ENCODE results near the gene PLEKHB2. TPM values are rescaled to one million over a fixed set of nuclear protein-coding genes. Genes with fewer than 3 reads are reported as not detected.
"Not testable (repeated sequence)": the region's sequence is repeated elsewhere in the genome, so short reads cannot be mapped to it uniquely, and the experiment has no call there.

The PLEKHB2 gene
- total RNA-seq, 4 donors from 2014 or later, result 38.1 to 58.7 (median 49.0) TPM

GRCh38 chr2:131076707-131077106 lies 28.4 kb upstream of the PLEKHB2 start:
- H3K4me1 ChIP-seq, result peaks cover 0 to 29% (median 0%) of the 10 kb centered on the region in 3 donors
- TF ChIP-seq, protein P1, sequence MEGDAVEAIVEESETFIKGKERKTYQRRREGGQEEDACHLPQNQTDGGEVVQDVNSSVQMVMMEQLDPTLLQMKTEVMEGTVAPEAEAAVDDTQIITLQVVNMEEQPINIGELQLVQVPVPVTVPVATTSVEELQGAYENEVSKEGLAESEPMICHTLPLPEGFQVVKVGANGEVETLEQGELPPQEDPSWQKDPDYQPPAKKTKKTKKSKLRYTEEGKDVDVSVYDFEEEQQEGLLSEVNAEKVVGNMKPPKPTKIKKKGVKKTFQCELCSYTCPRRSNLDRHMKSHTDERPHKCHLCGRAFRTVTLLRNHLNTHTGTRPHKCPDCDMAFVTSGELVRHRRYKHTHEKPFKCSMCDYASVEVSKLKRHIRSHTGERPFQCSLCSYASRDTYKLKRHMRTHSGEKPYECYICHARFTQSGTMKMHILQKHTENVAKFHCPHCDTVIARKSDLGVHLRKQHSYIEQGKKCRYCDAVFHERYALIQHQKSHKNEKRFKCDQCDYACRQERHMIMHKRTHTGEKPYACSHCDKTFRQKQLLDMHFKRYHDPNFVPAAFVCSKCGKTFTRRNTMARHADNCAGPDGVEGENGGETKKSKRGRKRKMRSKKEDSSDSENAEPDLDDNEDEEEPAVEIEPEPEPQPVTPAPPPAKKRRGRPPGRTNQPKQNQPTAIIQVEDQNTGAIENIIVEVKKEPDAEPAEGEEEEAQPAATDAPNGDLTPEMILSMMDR (IDR thresholded peaks at IDR 0.05), result no peak
- TF ChIP-seq POLR2AphosphoS5 (IDR thresholded peaks at IDR 0.05) (no peak), POLR2A (IDR thresholded peaks at IDR 0.05) (no peak), EP300 (IDR thresholded peaks at IDR 0.05) (no peak)
- no peak for ATAC-seq
- H3K9me3 ChIP-seq, result no peaks in the 10 kb centered on the region
- H3K4me3 ChIP-seq, result no peak overlapping the region
- H3K36me3 ChIP-seq, result peaks cover 0 to 96% of the 10 kb centered on the region in 2 donors
- H3K27me3 ChIP-seq, result no peaks in the 10 kb centered on the region
- 80 to 82% methylated on average over 5 of the region's 5 CpGs for WGBS, 2 donors (ENCODE audit: low coverage in 1 of 2)
- H3K27ac ChIP-seq, result no peak overlapping the region

GRCh38 chr2:131077182-131077846 lies 27.8 kb upstream of the PLEKHB2 start:
- WGBS, 2 donors (ENCODE audit: low coverage in 1 of 2), result 87 to 93% methylated on average over 3 to 10 of the region's 11 CpGs
- TF ChIP-seq, protein P1 (IDR thresholded peaks at IDR 0.05), result no peak
- TF ChIP-seq POLR2A (IDR thresholded peaks at IDR 0.05) (no peak), POLR2AphosphoS5 (IDR thresholded peaks at IDR 0.05) (no peak), EP300 (IDR thresholded peaks at IDR 0.05) (no peak)

DNA sequence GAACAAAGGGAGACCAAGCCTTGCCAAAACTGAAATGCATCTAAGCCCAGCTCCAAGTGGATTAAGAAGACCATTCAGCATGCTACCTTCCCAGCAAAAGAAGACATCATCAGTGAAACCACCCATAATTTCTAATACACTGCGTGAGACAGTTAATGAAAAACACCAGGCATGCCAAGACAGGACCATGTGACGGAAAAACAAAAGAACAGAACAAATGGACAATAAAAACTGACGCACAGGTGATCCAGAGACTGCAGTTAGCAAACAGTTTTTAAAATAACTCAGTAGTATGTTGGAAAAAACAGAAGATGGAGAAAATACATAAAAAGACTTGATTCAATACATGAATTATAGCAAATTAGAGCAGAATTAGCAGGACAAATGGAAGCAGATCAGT lies 27.2 kb upstream of the PLEKHB2 start:
- H3K27me3 ChIP-seq, result no peaks in the 10 kb centered on the region
- ATAC-seq, result no peak
- no peak overlapping the region for H3K4me3 ChIP-seq
- no peaks in the 10 kb centered on the region for H3K9me3 ChIP-seq
- H3K27ac ChIP-seq, result no peak overlapping the region
- WGBS, 2 donors (ENCODE audit: low coverage in 1 of 2), result 76 to 83% methylated on average over 3 of the region's 3 CpGs
- TF ChIP-seq POLR2AphosphoS5 (IDR thresholded peaks at IDR 0.05), result no peak
- no peak for TF ChIP-seq POLR2A (IDR thresholded peaks at IDR 0.05)
- TF ChIP-seq, protein P1 (IDR thresholded peaks at IDR 0.05), result no peak
- no peak for TF ChIP-seq EP300 (IDR thresholded peaks at IDR 0.05)
- peaks cover 0 to 29% (median 0%) of the 10 kb centered on the region in 3 donors for H3K4me1 ChIP-seq
- H3K36me3 ChIP-seq, result peaks cover 0 to 96% of the 10 kb centered on the region in 2 donors

More at GRCh38 chr2:131077182-131077846, 27.8 kb upstream of the PLEKHB2 start:
- Histone ChIP-seq H3K9me3 (no peaks in the 10 kb centered on the region), H3K36me3 (peaks cover 0 to 96% of the 10 kb centered on the region in 2 donors), H3K27ac (no peak overlapping the region), H3K4me1 (peaks cover 0 to 29% (median 0%) of the 10 kb centered on the region in 3 donors), H3K4me3 (no peak overlapping the region), H3K27me3 (no peaks in the 10 kb centered on the region)
- no peak for ATAC-seq

- not testable (repeated sequence) for H3K27ac ChIP-seq, ATAC-seq, H3K9me3 ChIP-seq, H3K27me3 ChIP-seq, H3K4me3 ChIP-seq
- Histone ChIP-seq H3K4me1 (peaks cover 0 to 26% (median 0%) of the 10 kb centered on the region in 3 donors), H3K36me3 (peaks cover 0 to 84% of the 10 kb centered on the region in 2 donors)
- WGBS, 2 donors (ENCODE audit: low coverage in 1 of 2), result 80 to 94% methylated on average over 4 to 6 of the region's 6 CpGs
Measured at GRCh38 chr2:131079931-131080330, 25.2 kb upstream of the PLEKHB2 start.

DNA sequence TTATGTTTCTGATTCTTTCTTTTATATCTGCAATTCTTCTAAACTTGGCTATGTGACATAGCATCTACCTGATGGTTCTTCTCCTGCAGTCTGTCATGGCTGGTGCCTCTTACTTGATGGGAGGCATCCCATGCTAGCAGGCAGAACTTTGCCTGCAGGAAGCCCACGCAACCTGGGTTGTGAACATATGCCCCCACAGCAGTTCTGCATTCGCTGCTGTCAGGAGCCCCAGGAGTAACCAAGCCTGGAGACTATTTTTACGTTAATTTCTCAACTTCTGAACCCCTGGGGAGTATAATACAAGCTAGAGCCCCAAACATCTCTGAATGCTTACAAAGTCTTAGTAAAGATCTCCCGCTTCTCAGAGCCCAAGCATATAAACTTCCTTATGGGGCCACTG lies 23.9 kb upstream of the PLEKHB2 start:
- WGBS, 2 donors (ENCODE audit: low coverage in 1 of 2), result 83 to 100% methylated on average over 3 to 4 of the region's 4 CpGs
- no peak for ATAC-seq
- Histone ChIP-seq H3K4me1 (peaks cover 0 to 37% (median 4%) of the 10 kb centered on the region in 3 donors), H3K27me3 (no peaks in the 10 kb centered on the region), H3K4me3 (no peak overlapping the region), H3K9me3 (no peaks in the 10 kb centered on the region), H3K27ac (no peak overlapping the region), H3K36me3 (peaks cover 0 to 79% of the 10 kb centered on the region in 2 donors)
- no peak for TF ChIP-seq POLR2A (IDR thresholded peaks at IDR 0.05)
- TF ChIP-seq EP300 (IDR thresholded peaks at IDR 0.05), result no peak
- no peak for TF ChIP-seq POLR2AphosphoS5 (IDR thresholded peaks at IDR 0.05)
- TF ChIP-seq, protein P1 (IDR thresholded peaks at IDR 0.05), result no peak
